OCI-LY7 (cell line): Measurements from ENCODE around the gene APOA4. TPM values are rescaled to one million over a fixed set of nuclear protein-coding genes. Genes with fewer than 3 reads are reported as not detected.

Experiments
- BruUV-seq: library from RNA; stranded (reverse); fragments of 400-500 nt; replicated peaks from 2 replicates; lab custom pipeline; 2021; lab: Mats Ljungman, UMichigan
- CTCF ChIA-PET: fragments of 300-600 bp; sonication (Branson Sonifier 250); formaldehyde crosslinking; loops from one replicate; lab custom pipeline; 2022; ENCODE audit warnings: antibody characterized with exemption; ENCODE audit not compliant: unreplicated experiment; lab: Charles Lee
- POLR2A ChIA-PET: fragments of 300-600 bp; sonication (Branson Sonifier 250); formaldehyde crosslinking; loops from one replicate; lab custom pipeline; 2022; ENCODE audit warnings: antibody characterized with exemption; lab: Charles Lee
- DNase-seq: peaks from one replicate; pipeline ENCODE4 v3.0.0-alpha.2; 2015; ENCODE audit warnings: low spot score
- H2AFZ ChIP-seq: fragments of 200-600 bp; sonication (generic), shearing (Covaris generic); 2 replicates; pipeline ENCODE4 v1.6.1; 2014; ENCODE audit warnings: mild to moderate bottlenecking, antibody characterized with exemption, low read length, moderate library complexity
- H3K27ac ChIP-seq: fragments of 200-600 bp; sonication (generic); 2 replicates; pipeline ENCODE4 v1.5.1; 2014; ENCODE audit warnings: mixed run types, low read depth, mild to moderate bottlenecking, moderate library complexity, low read length, inconsistent platforms; ENCODE audit not compliant: poor library complexity, severe bottlenecking
- H3K36me3 ChIP-seq: fragments of 200-600 bp; sonication (generic); 2 replicates; pipeline ENCODE4 v1.6.1; 2014; ENCODE audit warnings: mild to moderate bottlenecking, antibody characterized with exemption, low read length, moderate library complexity, mixed read lengths; ENCODE audit not compliant: insufficient read depth
- H3K4me1 ChIP-seq: fragments of 200-600 bp; sonication (generic); 2 replicates; pipeline ENCODE4 v1.5.1; 2014; ENCODE audit warnings: mild to moderate bottlenecking, low read length; ENCODE audit not compliant: insufficient read depth, poor library complexity, severe bottlenecking
- H3K4me2 ChIP-seq: fragments of 200-600 bp; sonication (generic); 2 replicates; pipeline ENCODE4 v1.6.1; 2014; ENCODE audit warnings: mild to moderate bottlenecking, low read length
- H3K4me3 ChIP-seq: fragments of 200-600 bp; sonication (generic); 2 replicates; pipeline ENCODE4 v1.5.1; 2014; ENCODE audit warnings: mild to moderate bottlenecking, low read depth, low read length; ENCODE audit not compliant: poor library complexity, severe bottlenecking
- H3K79me2 ChIP-seq: fragments of 200-600 bp; sonication (generic); 2 replicates; pipeline ENCODE4 v1.6.1; 2016; ENCODE audit warnings: low read depth, mild to moderate bottlenecking, low read length, moderate library complexity, mixed read lengths; ENCODE audit not compliant: insufficient read depth
- H3K9me2 ChIP-seq: fragments of 200-600 bp; sonication (generic); 2 replicates; pipeline ENCODE4 v1.6.1; 2016; ENCODE audit warnings: mild to moderate bottlenecking, low read length, mixed read lengths; ENCODE audit not compliant: insufficient read depth
- H3K9me3 ChIP-seq: fragments of 200-600 bp; sonication (generic); 2 replicates; pipeline ENCODE4 v1.6.1; 2014; ENCODE audit warnings: mild to moderate bottlenecking, mixed run types, low read length, mixed read lengths
- H4K20me1 ChIP-seq: fragments of 200-600 bp; sonication (generic); 2 replicates; pipeline ENCODE4 v1.6.1; 2014; ENCODE audit warnings: mild to moderate bottlenecking, antibody characterized with exemption, low read length, moderate library complexity, mixed read lengths; ENCODE audit not compliant: insufficient read depth
- EZH2phosphoT487 ChIP-seq: fragments of 200-600 bp; sonication (generic); IDR thresholded peaks from 2 replicates; pipeline ENCODE4 v1.6.1; 2018; ENCODE audit warnings: low read depth, borderline replicate concordance, mild to moderate bottlenecking, mixed run types, antibody characterized with exemption, low read length, moderate library complexity, mixed read lengths
- intact Hi-C: fragments of 100-400 bp; cut with micrococcal nuclease; formaldehyde crosslinking; loops from one replicate; pipeline ENCODE4 v1.10.0; 2022; ENCODE audit not compliant: unreplicated experiment
- total RNA-seq, 2 experiments: library from RNA; depleted of rRNA in 1 of 2; stranded (reverse); fragments of >200 nt in 1 of 2; shearing (Covaris generic) in 1 of 2; gene quantifications; 2 replicates each; pipeline ENCODE4 v1.2.3, GENCODE V29; 2014 to 2022
- TF ChIP-seq, protein P1 (sequence below): fragments of 200-600 bp; sonication (generic); conservative IDR thresholded peaks from 2 replicates; pipeline ENCODE4 v1.5.1; 2014; ENCODE audit warnings: mild to moderate bottlenecking, antibody characterized with exemption, low read length, moderate library complexity, mixed read lengths

Gene APOA4
- total RNA-seq, 2 experiments from 2014 or later = not detected

DNA sequence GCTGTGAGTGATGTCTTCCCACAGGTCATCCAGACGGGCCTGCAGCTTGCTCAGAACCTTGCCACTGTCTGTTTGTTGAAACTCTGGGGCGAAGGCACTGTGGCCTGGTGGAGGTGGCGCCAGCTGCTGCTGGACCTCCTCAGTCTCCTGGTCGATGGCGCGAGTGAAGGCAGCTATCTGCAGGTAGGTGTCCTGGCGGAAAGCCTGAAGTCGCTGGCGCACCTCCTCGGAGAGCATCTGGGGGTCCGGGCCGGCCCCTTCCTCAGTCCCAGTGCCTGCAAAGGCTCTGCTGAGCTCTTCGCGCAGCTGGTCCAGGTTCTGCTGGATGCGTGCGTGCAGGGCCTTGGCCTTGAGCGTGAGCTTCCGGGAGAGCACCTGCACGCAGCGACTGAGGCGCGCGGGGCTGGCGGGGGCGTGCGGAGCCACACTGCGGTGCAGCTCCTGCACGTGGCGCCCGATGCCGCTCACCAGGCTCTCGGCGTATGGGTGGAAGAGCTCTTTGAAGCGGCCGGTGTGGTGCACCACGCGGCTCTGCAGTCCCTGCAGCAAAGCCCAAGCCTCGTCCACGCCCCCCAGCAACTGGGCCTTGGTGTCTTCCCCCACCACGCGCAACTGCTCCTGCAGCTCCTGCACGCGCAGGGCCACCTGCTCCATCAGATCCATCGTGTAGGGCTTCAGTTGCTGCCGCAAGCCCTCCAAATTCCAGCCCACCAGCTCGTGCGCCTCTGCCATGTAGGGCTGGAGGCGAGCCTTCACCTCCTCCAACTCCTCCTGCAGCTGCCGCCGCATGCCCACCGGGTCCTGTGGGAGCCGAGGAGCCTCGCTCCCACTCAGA is 32.7 kb downstream of the APOA4 start:
- no peak overlapping the region for H3K4me2 ChIP-seq
- no peak overlapping the region for H3K27ac ChIP-seq
- no peaks in the 10 kb centered on the region for H3K9me2 ChIP-seq
- no peak overlapping the region for H2AFZ ChIP-seq
- TF ChIP-seq, protein P1, sequence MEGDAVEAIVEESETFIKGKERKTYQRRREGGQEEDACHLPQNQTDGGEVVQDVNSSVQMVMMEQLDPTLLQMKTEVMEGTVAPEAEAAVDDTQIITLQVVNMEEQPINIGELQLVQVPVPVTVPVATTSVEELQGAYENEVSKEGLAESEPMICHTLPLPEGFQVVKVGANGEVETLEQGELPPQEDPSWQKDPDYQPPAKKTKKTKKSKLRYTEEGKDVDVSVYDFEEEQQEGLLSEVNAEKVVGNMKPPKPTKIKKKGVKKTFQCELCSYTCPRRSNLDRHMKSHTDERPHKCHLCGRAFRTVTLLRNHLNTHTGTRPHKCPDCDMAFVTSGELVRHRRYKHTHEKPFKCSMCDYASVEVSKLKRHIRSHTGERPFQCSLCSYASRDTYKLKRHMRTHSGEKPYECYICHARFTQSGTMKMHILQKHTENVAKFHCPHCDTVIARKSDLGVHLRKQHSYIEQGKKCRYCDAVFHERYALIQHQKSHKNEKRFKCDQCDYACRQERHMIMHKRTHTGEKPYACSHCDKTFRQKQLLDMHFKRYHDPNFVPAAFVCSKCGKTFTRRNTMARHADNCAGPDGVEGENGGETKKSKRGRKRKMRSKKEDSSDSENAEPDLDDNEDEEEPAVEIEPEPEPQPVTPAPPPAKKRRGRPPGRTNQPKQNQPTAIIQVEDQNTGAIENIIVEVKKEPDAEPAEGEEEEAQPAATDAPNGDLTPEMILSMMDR = no peak
- no peak for TF ChIP-seq EZH2phosphoT487
- no peaks in the 10 kb centered on the region for H3K9me3 ChIP-seq
- DNase-seq = no peak
- peaks cover 22% of the 10 kb centered on the region for H3K4me1 ChIP-seq
- CTCF ChIA-PET = interaction anchor here (0.5 to 2.0 kb wide), 7 partner anchors 14 to 958 kb away, joined by 3 to 9 read pairs (median 4); no protein-coding TSS in a partner anchor
- intact Hi-C loops = loop anchor here (1.0 to 5.0 kb wide), 4 partner anchors 47 to 391 kb away; partner anchors contain the start of gene APOA1
- peaks cover 14% of the 10 kb centered on the region for H3K36me3 ChIP-seq
- H3K4me3 ChIP-seq = no peak overlapping the region
- H4K20me1 ChIP-seq = no peaks in the 10 kb centered on the region
- POLR2A ChIA-PET = interaction anchor here (0.6 to 1.2 kb wide), 5 partner anchors 46 to 386 kb away, joined by 3 to 6 read pairs (median 4); partner anchors contain the start of gene PAFAH1B2
- peaks cover 21% of the 10 kb centered on the region for H3K79me2 ChIP-seq
- BruUV-seq = no TSS peak

DNA sequence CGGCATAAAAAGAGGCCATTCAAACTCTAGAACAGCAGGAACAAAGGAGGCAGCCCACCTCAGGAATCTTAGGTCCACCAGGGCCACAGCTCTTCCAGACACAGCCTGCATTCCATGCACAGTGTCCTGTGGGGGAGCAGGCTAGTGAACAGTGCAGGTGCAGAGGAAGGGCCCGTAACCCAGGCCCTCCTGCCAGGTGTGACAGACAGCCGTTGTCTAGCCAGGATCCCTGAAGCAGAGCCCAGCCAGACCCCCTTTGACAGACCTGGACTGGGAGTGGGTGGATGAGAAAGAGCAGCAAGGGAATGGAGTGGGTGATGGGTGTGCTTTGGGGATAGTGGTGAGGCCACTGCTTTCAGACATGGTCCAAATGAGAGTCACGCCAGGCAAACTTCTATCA is 34.1 kb downstream of the APOA4 start:
- no peak overlapping the region for H3K4me3 ChIP-seq
- POLR2A ChIA-PET = no interaction called here
- no peak overlapping the region for H3K27ac ChIP-seq
- CTCF ChIA-PET = no interaction called here
- no peak overlapping the region for H2AFZ ChIP-seq
- no peak for DNase-seq
- TF ChIP-seq, protein P1 = no peak
- no peak for TF ChIP-seq EZH2phosphoT487
- intact Hi-C loops = loop anchor here (1.0 to 5.0 kb wide), 2 partner anchors 17 to 443 kb away; partner anchors contain the start of genes BUD13, PCSK7 and RNF214
- H3K36me3 ChIP-seq = peaks cover 28% of the 10 kb centered on the region
- H3K4me1 ChIP-seq = peaks cover 22% of the 10 kb centered on the region
- H3K4me2 ChIP-seq = peak overlapping the region; percentile 81
- H4K20me1 ChIP-seq = no peaks in the 10 kb centered on the region
- no peaks in the 10 kb centered on the region for H3K9me3 ChIP-seq
- no TSS peak for BruUV-seq
- H3K79me2 ChIP-seq = peaks cover 21% of the 10 kb centered on the region
- no peaks in the 10 kb centered on the region for H3K9me2 ChIP-seq
